Body of pancreas (tissue), 4 donors: ENCODE measurements around the gene GPR143.

Experiments used
- CTCF ChIP-seq, 7 experiments: fragments of 450-650 bp in 4 of 7; fragments of 200-600 bp in 3 of 7; sonication (generic) in 3 of 7; IDR thresholded peaks; one replicate each; pipeline ENCODE4 v1.5.1; 2016 to 2019; ENCODE audit warnings: antibody characterized with exemption in 7 of 7
- POLR2A ChIP-seq, 3 donors: fragments of 450-650 bp; IDR thresholded peaks; one replicate each; pipeline ENCODE4 v1.6.1; 2016; ENCODE audit warnings: antibody characterized with exemption in 3 of 3, mild to moderate bottlenecking in 2 of 3

GRCh38 chrX:9676306-9676705, 89.3 kb downstream of the GPR143 start:
- TF ChIP-seq CTCF (IDR thresholded peaks at IDR 0.05) (no peak), POLR2A (IDR thresholded peaks at IDR 0.05) (no peak)
